HG02678 (cell line): ENCODE data around the gene PNMA8B.

Experiments
- ATAC-seq: cut with Tn5 transposase; IDR thresholded peaks from one replicate; pipeline ENCODE4 v1.9.1; 2021; ENCODE audit warnings: mild to moderate bottlenecking, moderate library complexity; ENCODE audit not compliant: unreplicated experiment

Gene PNMA8B

GRCh38 chr19:46460055-46460454 is 35.6 kb downstream of the PNMA8B start:
- no peak for ATAC-seq

- ATAC-seq = no peak
Measured at GRCh38 chr19:46456930-46457329, 38.7 kb downstream of the PNMA8B start.

GRCh38 chr19:46454244-46454643 is 41.4 kb downstream of the PNMA8B start:
- ATAC-seq = no peak

DNA sequence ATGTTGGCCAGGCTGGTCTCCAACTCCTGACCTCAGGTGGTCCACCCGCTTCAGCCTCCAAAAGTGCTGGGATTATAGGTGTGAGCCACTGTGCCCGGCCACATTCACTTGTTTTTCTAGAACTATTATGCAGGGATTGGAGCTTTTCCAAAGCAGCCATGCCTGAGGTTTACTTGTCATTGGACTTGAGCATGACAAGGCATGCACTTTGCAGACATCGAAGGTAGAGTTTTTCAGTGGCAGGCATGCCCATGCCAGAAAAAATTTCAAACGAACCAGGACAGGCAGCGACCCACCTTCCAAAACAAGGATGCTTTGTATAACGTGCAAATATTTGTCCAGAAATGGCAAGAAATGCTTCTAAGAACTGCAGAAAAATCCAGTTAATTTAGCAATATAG is 42.0 kb downstream of the PNMA8B start:
- ATAC-seq = no peak

- ATAC-seq = no peak
Measured at GRCh38 chr19:46452186-46452585, 43.5 kb downstream of the PNMA8B start.

DNA sequence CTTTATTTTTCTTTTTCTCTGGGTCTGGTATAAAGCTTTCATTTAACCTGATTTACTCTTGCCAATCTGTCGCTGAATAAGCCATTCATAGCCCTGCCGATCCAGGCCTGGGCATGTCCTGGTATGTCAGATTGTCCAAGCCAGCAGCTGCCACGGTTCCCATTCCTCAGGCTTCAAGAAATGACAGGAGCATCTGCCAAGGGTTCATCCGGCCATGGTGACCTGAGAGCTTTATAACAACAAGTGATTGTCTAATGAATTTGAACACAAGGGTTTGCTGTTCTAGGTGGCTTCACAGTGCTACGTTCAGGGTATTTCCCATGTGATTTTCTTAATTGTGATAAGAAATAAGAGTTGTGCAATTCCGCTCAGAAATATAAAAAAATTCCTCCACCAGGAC is 44.3 kb downstream of the PNMA8B start:
- no peak for ATAC-seq

- ATAC-seq = no peak
Measured at GRCh38 chr19:46450737-46451136, 44.9 kb downstream of the PNMA8B start.

DNA sequence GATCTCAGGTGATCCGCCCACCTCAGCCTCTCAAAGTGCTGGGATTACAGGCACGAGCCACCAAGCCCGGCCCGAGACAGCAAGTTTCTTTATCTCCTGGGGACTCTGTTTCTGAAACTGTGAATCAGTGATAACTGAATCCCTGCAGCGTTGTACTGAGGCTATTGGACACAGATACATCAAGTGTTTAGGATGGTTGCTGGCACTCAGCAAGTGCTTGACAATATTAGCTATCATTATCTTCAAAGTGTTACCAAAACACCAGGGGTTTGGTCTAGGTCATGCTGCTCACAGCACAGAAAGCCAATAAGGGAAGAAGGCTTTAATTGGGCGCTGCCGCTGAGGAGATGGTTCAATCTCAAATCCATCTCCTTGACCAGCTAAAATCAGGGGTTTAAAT is 46.4 kb downstream of the PNMA8B start:
- no peak for ATAC-seq

DNA sequence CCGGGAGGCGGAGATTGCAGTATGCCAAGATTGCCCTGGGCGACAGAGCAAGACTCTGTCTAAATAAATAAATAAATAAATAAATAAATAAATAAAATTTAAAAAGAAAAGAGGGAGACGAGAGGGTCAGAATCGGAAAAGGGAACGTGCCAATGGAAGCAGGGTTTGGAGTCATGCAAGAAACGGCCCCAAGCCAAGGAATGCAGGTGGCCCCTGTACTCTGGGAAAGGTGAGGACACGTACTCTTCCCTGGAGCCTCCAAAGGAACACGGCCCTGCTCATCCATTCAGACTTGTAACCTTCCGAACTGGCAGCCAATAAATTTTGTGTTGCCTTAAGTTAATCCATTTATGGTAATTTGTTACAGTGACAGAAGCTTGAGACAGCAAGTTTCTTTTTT is 47.1 kb downstream of the PNMA8B start:
- no peak for ATAC-seq

- no peak for ATAC-seq
Measured at GRCh38 chr19:46447824-46448223, 47.8 kb downstream of the PNMA8B start.

- ATAC-seq = no peak
Measured at GRCh38 chr19:46447006-46447405, 48.7 kb downstream of the PNMA8B start.

- ATAC-seq = no peak
Measured at GRCh38 chr19:46446021-46446420, 49.6 kb downstream of the PNMA8B start.

DNA sequence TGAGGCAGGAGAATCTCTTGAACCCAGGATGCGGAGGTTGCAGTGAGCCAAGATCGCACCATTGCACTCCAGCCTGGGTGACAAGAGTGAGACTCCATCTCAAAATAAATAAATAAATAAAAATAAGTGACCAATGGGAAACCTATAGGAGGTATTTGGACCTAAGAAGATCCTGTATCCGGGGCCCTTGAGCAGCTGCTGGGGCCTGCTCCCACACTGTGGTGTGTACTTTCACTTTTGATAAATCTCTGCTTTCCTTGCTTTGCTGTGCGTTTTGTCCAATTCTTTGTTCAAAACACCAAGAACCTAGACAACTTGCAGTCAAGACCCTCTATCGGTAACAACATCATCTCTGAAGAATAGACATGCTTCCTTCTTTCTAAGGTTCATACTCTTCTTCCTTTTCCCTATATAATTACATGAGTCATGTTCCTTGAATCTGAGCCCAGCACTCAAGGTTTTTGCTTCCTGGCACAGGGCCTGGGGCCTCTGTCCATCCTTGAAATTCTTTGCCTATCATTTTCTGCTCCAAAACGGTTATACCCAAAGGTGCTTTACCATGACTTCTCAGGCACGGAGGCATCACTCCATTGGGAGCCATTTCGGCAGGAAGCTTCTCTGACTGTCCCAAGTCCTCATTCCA is 52.7 kb downstream of the PNMA8B start:
- no peak for ATAC-seq

GRCh38 chr19:46441866-46442265 is 53.8 kb downstream of the PNMA8B start:
- no peak for ATAC-seq
